CD4-positive, alpha-beta T cell treated with Interferon gamma for 1 hour (primary cell): ENCODE results near the gene TLR7.
A peak's percentile ranks its signal among the peaks of the same experiment; 100 is the strongest.

Experiments
- DNase-seq: peaks from one replicate; pipeline ENCODE4 v3.0.0-alpha.2; 2020

Gene TLR7

DNA sequence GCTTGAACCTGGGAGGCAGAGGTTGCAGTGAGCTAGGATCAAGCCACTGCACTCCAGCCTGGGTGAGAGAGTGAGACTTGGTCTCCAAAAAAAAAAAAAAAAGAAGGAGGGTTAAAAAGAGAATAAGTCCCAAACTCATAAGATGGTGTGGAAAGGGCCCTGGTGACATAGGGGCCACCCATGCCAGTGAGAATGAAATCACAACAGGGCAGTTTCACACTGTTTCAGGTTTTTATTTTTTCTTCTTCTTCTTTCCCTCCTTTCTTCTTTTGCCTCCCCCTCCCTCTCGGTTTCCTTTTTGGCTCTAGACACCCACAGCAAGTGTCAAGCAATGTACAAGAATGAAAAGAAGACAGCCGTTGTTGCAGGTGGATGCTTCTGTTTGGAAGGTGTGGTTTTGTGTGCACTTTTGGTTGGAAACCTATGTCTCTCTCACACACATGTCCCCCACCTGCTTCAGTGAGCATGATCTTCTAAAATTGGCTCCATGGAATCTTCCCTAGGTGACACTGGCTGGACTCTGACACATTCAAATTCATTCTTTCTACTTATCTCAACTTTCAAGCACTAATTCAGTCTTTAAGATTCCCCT is 25.1 kb downstream of the TLR7 start:
- DNase-seq: no peak

DNA sequence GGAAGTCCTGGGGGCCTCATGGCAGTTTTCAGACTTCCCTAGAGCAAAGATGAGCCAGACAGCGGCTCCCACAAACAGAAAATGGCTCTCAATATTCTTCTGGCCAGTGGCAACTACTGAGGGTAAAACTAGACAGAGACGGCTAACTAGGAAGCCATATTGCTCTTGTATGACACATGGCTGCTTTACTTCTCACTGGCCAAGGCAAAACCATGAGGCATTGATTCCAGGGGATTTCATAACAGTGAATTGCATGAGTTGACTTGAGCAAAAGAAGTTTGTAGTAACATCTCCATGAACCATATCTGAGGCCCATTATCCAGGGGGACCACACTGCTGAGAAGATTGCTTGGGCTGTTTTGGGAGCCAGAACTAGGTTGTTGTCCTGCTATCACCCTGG is 25.8 kb downstream of the TLR7 start:
- no peak for DNase-seq

- peak; percentile 31 for DNase-seq
Observed at GRCh38 chrX:12894074-12895030, 27.5 kb downstream of the TLR7 start.

GRCh38 chrX:12895866-12896265 is 29.0 kb downstream of the TLR7 start:
- no peak for DNase-seq

GRCh38 chrX:12896935-12897334 is 30.1 kb downstream of the TLR7 start:
- no peak for DNase-seq

- DNase-seq: no peak
Observed at GRCh38 chrX:12898073-12898472, 31.2 kb downstream of the TLR7 start.

DNA sequence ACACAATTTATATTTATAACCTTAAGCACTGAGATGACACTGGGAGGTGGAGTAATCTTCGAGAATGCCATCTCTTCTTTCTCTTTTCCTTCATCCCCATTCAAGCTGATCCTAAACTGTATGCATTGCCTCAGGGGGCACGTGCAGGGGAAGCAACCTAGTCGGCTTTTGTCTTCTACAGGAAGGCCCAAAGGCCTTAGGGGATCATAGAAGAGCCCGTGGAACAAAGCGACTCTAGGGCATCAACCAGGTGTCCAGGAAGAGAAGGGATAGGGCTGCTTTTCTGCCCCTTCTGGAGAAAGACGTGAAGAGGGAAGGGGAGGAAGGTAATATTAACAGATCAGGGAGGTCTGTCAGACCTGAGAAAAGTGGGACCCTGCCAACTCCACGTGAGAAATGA is 32.6 kb downstream of the TLR7 start:
- DNase-seq: no peak

GRCh38 chrX:12901486-12901885 is 34.6 kb downstream of the TLR7 start:
- DNase-seq: peak; percentile 50

- DNase-seq: no peak
Observed at GRCh38 chrX:12903646-12904045, 36.8 kb downstream of the TLR7 start.

DNA sequence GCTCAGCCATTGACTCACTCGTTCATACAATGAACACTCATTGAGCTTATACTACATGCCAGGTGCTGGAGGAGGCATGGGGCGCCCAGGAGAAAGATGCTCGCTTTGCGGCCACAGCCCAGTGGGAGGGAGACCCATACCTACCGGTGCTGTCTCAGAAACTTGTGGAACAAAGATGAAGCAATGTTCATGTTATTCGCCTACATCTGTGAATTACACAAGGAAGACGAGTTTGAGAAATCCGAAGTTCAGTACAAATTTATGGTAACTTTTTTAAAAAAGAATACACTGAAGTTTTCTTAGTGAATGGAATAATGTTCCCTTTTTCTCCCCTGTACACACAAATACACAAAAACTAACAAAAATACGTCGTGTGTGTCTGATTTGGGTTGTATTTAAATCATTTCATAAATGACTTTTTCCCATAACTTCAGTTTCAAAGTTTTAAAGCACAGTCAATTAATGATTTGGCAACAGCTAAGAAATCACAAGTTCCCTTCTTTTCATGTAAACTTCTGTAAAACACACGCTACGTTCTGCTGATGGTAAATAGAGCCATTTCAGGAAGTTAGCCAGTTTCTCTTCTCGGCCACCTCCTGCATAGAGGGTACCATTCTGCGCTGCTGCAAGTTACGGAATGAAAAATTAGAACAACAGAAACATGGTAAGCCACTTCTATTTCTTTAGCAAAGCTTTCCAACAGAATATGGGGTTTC is 39.3 kb downstream of the TLR7 start, which contains the start of gene TLR8:
TLR8 (plus strand) TSS at position 575 of the 716 bp plus-strand sequence; CDS start at position 662, 87 bp downstream.
- no peak for DNase-seq

DNA sequence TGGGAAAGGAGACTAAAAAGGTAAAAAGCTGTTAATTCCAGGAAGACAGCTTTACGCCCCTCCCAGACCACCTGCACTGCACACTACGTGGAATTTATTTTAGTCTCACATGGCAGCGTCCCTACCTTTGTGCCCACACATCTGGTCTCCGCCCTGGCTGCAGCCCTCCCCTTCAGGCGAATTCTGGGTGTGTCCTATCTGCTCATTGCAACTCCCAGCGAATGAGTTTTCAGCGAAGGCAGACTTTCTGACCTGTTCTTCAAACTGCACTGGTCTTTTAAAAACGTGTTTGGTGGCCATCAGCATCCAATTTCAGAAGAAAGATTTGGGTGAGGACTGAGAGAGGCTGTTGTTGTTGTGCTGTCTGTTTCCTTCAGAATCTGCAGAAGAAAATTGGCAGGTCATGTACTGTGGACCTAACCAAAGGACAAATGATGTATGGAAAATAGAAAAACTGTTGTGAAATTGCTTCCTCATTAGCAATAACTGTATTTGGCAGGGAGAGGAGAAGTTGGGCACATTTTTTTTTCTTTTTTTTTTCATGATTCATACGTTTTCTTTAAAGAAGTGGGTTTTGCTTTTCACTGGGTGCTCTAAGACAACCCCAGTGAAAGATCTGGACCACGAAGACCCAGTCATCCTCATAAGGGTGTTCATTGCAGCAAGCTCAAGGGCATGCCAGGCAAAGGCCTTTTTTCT is 43.7 kb downstream of the TLR7 start:
- no peak for DNase-seq

DNA sequence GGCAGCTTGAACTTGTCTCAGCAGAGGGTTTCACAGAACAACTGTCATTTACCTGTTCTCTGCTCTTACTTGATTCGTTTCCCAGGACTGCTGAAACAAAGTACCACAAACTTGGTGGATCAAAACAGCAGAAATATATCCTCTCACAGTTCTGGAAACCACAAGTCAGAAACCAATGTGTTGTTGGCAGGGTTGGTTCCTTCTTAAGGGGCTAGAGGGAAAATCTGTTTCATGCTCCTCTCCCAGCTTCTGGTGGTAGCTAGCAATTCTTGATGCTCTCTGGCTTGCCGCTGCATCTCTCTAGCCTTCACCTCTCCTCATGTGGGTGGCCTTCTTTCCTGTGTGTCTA is 44.2 kb downstream of the TLR7 start:
- DNase-seq: no peak

GRCh38 chrX:12912791-12913482 is 46.1 kb downstream of the TLR7 start:
- no peak for DNase-seq

GRCh38 chrX:12917753-12918152 is 50.9 kb downstream of the TLR7 start:
- DNase-seq: no peak

- no peak for DNase-seq
Observed at GRCh38 chrX:12919051-12919450, 52.2 kb downstream of the TLR7 start.

DNA sequence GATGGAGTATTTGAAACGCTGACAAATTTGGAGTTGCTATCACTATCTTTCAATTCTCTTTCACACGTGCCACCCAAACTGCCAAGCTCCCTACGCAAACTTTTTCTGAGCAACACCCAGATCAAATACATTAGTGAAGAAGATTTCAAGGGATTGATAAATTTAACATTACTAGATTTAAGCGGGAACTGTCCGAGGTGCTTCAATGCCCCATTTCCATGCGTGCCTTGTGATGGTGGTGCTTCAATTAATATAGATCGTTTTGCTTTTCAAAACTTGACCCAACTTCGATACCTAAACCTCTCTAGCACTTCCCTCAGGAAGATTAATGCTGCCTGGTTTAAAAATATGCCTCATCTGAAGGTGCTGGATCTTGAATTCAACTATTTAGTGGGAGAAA is 52.7 kb downstream of the TLR7 start:
- DNase-seq: no peak

DNA sequence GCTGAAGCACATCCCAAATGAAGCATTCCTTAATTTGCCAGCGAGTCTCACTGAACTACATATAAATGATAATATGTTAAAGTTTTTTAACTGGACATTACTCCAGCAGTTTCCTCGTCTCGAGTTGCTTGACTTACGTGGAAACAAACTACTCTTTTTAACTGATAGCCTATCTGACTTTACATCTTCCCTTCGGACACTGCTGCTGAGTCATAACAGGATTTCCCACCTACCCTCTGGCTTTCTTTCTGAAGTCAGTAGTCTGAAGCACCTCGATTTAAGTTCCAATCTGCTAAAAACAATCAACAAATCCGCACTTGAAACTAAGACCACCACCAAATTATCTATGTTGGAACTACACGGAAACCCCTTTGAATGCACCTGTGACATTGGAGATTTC is 54.1 kb downstream of the TLR7 start:
- no peak for DNase-seq

GRCh38 chrX:12921886-12922598 is 55.2 kb downstream of the TLR7 start:
- DNase-seq: no peak

GRCh38 chrX:12922599-12922919 is 55.7 kb downstream of the TLR7 start:
- DNase-seq: no peak

- DNase-seq: no peak
Observed at GRCh38 chrX:12929701-12930100, 62.8 kb downstream of the TLR7 start.

DNA sequence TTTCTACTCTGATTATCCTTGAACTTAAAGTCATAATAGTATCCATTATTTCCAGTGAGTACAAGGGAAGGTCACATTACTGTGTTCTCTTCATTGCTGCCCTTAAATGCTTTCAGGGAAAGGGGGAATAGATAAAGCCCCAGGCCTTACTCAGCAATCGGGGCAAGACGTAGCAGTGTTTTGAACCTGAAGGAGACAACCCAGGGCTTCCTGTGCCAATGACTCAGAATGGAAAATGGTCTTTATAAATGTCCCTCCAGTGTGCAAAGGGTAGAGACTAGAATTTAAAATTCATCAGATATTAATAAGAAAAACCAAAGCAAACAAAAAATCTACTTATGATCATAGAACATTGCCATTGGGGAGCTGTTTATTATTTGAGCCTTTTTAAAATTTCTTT is 63.3 kb downstream of the TLR7 start:
- no peak for DNase-seq

DNA sequence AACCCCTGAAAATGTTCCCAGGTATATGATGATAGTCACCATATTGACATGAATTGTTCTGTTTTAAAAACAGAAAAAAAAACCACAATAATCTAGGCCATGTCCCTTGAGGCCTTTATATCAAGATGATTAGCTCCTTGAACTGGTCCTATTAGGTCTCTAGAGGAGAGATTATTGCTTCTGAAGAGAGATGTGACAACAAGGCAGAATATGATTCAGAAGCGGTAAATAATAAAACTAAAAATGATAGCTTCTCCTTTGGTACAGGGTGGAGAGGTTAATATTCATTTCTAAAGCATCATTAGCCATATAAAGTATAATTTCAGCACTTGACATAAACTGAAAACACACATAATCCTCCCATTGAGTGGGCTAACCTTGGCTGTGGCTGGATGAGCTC is 65.4 kb downstream of the TLR7 start:
- DNase-seq: no peak
